HG03439 (cell line): Measurements from ENCODE around the gene DFFA.
"Not testable (repeated sequence)": the region's sequence is repeated elsewhere in the genome, so short reads cannot be mapped to it uniquely, and the experiment has no call there.

Experiments
- ATAC-seq: cut with Tn5 transposase; IDR thresholded peaks from one replicate; pipeline ENCODE4 v1.9.1; 2021; ENCODE audit warnings: mild to moderate bottlenecking, moderate library complexity; ENCODE audit not compliant: unreplicated experiment

DFFA gene

DNA sequence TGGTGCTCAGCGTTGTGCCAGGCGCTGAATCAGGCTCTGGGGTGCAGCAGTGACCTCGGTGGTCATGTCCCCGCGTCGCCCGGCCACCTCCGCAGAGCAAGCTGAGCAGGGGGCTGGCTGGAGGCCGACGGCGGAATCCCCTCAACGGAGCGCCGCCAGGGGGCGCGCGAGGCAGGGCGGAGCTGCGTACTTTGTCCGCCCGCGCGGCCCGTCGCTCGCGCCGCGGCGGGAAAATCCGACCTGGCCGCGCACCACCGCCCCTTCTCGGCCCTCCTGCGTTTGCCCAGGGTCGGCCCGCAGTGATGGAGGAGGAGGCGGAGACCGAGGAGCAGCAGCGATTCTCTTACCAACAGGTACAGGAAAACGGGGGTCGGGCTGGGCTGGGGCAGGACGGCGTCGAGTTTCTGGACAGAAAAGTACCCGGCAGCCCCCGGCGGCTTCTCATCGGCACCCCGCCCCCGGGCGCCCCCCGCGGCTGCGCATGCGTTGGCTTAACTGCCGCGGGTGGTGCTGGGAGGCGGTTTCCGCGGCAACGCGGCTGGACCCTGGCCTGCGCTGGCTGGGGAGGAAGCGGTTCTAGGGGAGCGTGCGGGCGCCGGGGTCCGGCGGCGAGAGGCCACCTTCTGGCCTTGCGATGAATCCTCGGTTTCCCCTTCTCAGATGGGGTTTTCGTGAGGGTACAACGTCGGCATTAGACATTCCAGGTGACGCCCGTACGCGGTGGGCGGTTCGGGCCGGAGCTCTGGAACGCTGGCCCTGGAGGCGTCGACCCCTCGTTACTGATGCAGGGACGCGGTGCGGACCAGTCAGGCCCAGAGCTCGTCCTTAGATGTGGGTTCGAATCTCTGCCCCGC, 41.9 kb downstream of the DFFA start, which contains the start of gene CENPS:
TSS of gene CENPS (plus strand) at position 218 of the 854 bp plus-strand sequence. CDS start at position 303, 85 bp downstream.
- peak; percentile 84 for ATAC-seq

DNA sequence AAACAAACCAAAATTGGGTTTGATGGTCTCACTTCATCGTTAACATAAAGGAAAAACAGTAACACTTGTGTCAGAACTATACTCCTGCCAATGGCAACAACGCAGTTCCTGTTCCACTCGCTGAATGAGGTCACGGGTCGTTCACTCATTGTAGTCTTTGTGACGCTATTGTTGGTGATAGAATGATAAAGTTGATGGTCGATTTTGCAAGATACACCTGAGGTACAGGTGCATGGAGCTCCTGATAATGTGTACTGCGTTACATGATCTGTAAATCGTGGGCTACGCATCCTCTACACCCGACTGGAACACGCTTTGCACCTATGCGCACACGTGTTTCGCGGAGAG, 42.5 kb downstream of the DFFA start:
- no peak for ATAC-seq

DNA sequence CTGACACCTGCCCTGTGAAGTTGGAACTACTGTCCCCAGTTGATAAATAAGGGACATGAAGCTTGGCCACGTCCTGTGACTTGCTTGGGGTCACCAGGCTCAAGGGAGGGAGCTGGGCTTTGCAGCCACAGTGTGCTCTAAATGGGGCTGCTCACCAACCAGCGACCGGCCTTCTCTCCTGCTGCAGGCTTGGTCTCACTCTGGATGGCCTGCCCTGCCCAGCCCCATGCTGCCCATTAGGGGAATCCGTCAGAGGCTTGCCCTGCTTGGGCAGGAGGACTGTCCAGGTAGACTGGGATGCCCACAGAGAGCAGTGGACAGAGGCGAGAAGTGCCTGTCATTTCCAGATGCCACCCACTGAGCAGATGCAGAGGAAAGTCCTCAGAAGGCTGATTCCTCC, 43.3 kb downstream of the DFFA start:
- ATAC-seq = no peak

DNA sequence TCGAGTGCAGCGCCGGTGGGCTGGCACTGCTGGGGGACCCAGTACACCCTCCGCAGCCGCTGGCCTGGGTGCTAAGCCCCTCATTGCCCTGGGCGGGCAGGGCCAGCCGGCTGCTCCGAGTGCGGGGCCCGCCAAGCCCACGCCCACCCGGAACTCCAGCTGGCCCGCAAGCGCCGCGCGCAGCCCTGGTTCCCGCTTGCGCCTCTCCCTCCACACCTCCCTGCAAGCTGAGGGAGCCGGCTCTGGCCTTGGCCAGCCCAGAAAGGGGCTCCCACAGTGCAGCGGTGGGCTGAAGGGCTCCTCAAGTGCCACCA, 45.8 kb downstream of the DFFA start:
- not testable (repeated sequence) for ATAC-seq

DNA sequence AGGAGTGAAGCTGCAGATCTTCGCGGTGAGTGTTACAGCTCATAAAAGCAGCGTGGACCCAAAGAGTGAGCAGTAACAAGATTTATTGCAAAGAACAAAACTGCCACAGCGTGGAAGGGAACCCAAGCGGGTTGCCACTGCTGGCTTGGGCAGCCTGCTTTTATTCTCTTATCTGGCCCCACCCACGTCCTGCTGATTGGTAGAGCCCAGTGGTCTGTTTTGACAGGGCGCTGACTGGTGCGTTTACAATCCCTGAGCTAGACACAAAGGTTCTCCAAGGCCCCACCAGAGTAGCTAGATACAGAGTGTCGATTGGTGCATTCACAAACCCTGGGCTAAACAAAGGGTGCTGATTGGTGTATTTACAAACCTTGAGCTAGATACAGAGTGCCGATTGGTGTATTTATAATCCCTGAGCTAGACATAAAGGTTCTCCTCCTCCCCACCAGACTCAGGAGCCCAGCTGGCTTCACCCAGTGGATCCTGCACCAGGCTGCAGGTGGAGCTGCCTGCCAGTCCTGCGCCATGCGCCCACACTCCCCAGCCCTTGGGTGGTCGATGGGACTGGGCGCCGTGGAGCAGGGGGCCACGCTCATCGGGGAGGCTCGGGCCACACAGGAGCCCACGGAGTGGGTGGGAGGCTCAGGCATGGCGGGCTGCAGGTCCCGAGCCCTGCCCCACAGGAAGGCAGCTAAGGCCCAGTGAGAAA, 46.3 kb downstream of the DFFA start:
- not testable (repeated sequence) for ATAC-seq

DNA sequence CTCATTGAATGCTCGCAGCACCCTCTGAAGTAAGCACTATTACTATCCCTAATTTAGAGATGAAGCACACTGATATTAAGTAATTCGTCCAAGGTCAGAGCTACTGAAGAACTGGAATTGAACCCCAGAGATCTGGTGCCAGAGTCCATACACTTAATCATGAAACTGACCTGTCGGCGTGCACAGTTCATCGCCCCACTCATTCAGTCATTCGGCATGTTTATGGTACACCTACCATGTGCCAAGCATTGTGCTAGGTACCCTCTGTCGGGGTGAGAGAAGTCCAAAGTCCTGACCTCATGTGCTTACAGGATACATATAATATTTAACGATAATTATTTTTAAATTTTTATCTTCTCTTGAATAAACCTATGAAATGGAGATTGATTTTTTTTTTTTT, 47.7 kb downstream of the DFFA start:
- ATAC-seq = no peak

DNA sequence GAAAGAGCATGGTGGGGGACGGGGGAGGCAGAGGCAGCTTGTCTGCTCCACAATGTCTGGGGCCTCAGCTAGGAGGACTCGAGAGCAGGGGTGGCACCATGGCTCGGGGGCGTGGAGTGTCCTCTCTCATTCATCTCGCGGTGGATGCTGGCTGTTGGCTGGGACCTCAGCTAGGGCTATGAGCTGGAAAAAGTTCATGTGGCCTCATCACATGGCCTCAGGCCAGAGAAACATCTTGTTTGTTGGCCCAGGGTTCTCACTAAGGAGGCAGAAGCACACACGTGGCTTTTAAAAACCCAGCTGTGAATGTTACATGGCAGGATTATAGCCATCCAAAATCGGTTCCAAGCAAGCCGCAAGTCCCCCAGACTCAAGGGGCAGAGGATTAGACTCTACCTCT, 48.3 kb downstream of the DFFA start:
- no peak for ATAC-seq

DNA sequence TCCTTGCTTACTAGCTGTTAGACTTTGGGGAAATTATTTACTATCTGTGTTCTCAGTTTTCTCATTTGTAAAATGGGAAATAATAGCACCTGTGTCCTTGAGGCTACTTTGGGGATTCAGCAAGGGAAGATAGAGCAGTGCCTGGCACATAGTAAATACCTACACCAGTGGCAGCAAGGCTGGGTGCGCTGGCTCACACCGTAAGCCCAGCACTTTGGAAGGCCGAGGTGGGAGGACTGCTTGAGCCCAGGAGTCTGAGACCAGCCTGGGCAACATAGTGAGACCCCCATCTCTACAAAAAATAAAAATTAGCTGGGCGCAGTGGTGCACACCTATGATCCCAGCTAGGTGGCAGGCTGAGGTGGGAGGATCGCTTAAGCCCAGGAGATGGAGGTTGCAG, 50.7 kb downstream of the DFFA start:
- ATAC-seq = no peak

DNA sequence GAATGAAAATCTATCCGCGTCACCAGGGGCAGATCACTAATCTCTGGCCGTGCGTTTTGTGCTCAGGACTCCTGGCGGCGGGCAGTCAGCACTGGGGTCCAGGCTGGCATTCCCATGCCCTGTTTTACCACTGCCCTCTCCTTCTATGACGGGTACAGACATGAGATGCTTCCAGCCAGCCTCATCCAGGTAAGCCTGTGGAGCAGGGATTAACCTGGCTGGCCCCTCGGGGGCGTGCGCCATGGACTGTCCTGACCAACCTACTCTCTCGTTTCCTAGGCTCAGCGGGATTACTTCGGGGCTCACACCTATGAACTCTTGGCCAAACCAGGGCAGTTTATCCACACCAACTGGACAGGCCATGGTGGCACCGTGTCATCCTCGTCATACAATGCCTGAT, 53.0 kb downstream of the DFFA start:
- no peak for ATAC-seq

DNA sequence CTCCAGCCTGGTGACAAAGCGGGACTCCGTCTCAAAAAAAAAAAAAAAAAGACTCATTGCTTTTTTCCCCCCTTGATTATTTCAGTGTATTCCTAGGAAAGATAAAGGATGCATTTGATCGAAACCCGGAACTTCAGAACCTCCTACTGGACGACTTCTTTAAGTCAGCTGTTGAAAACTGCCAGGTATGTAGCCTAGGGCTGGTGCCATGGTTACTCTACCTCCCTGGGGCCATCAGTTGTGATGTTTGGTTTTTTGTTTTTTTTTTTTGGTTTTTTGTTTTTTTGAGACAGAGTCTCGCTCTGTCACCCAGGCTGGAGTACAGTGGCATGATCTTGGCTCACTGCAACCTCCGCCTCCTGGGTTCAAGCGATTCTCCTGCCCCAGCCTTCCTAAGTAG, 53.6 kb downstream of the DFFA start:
- ATAC-seq = not testable (repeated sequence)

DNA sequence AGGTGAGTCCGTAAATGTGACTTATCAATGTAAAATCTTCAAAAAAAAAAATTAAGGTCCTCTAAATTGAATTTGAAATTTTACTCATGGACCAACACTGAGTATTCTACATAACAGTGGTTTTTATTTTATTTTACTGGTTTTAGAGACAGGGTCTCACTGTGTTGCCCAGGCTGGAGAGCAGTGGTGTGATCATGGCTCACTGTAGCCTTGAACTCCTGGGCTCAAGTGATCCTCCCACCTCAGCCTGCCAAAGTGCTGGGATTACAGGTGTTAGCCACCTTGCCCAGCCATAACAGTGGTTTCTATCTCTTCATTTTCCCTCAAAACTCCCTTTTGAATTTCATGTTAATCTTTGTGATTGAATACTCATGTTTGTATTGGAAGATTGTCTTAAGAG, 56.4 kb downstream of the DFFA start:
- ATAC-seq = not testable (repeated sequence)

DNA sequence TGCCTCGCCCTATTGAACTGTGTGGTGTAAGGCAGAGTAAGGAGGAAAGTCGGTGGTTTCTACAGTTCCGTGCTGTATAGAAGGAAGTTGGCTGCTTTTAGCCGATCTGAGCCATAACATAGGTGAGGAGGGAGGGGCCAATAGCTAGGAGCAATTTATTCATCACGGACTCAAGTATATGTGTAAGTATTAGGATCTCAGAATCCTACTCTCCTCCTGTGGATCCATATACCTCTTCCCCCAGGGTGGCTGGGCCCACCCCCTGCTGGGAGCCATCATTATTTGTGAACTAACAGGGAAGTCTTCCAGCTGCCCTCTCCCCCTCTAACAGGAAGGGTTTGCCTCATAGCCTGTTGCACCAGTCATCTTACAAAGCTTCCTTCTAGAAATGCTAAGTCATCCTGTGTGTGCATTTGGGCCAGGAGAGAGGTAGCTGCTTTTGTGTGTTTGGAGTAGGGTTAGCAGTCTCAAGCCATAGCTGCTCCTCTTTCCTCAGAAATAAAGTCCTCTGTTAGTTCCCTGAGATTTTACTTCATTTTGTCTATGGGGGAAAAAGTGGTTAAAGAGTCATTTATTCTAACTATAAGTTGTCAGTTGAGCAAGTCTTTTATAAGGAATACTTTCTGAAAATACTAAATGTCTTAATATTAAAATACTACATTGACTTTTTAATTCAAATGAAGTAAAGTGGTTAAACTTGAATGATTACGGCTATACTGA, 57.0 kb downstream of the DFFA start:
- no peak for ATAC-seq

DNA sequence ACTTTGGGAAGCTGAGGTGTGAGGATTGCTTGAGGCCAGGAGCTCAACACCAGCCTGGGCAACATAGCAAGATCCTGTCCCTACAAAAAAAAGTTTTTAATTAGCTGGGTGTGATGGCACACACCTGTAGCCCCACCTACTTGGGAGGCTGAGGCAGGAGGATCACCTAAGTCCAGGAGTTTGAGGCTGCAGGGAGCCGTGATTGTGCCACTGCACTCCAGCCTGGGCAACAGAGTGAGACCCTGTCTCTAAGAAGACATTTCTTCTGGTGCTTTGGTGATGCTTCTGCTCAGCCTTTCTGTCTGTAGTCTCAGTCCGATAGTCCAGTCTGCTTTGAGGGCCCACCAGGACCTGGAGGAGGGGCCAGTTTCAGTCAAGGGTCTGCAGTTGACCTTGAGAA, 65.1 kb downstream of the DFFA start:
- no peak for ATAC-seq
